Cerebellar cortex (tissue), 1 donor: ENCODE measurements around the gene ACTR3C.
A peak's percentile ranks its signal among the peaks of the same experiment; 100 is the strongest.

ENCODE experiments used
- DNase-seq: peaks from one replicate; pipeline ENCODE4 v3.0.0-alpha.2; 2015; ENCODE audit warnings: low spot score

The ACTR3C gene

GRCh38 chr7:150358988-150359621 is 35.8 kb upstream of the ACTR3C start:
- no peak for DNase-seq

- no peak for DNase-seq
Measured at GRCh38 chr7:150358433-150358832, 35.1 kb upstream of the ACTR3C start.

- peak; percentile 67 for DNase-seq
Measured at GRCh38 chr7:150357771-150358427, 34.6 kb upstream of the ACTR3C start.

DNA sequence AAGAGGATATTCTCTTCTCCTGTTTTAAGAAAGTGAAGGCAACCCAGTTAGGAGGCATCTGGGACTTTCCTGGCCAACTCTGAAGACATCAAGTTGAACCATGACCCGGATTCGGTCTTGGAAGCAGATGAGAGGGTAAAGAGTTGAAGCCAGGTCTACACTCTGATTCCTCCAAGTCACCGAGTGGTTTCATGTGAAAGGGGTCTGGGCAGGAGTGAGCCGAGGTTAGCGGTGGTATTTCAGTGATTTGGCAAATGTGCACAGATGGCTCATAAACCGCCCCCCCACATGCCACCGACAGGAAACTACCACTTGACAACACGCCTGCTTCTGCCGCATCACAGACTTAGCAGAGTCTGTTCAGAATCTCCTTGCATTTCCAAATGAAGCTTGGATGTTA is 33.9 kb upstream of the ACTR3C start:
- DNase-seq, result peak; percentile 66

- DNase-seq, result peak; percentile 61
Measured at GRCh38 chr7:150356265-150356897, 33.0 kb upstream of the ACTR3C start.

DNA sequence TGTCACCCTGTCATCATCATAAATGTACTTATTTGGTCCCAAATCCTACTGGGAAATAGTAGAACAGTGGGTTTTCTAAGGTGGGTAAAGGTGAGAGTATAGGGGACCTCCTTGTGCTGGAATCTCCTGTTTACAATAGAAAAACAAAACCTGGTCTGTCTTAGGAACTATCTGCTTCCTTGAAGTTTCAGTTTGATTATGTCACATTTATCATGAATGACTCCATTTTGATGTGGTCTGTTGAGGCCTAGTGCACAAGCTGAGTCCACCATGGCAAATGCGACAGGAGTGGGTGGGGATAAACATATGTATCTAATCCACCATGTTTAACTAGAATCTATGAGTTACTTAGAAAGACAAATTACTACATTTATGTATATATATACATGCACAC is 32.3 kb upstream of the ACTR3C start:
- DNase-seq, result no peak

DNA sequence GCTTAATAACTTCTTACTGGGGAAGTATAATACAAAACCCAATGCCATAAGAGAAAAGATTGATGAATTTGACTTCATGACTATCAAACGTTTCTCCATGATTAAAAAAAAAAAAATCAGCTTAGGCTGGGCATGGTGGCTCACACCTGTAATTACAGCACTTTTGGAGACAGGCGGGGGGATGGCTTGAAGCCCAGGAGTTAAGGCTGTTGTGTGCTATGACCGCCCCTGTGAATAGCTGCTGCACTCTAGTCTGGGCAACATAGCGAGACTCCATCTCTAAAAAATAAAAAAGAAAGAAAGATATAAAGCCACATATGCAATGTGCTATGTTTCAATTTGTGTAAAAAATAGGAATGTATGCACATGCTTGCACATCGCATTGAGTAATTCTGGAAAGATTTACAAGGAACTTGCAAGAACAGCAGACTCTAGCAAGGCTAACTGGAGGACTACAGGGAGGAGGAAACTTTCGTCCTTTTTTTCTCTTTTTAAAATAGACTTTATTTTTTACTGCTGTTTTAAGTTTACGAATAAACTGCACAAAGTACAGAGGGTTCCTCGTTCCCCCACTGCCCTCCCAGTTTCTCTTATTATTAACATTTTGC is 28.3 kb upstream of the ACTR3C start:
- DNase-seq, result no peak

DNA sequence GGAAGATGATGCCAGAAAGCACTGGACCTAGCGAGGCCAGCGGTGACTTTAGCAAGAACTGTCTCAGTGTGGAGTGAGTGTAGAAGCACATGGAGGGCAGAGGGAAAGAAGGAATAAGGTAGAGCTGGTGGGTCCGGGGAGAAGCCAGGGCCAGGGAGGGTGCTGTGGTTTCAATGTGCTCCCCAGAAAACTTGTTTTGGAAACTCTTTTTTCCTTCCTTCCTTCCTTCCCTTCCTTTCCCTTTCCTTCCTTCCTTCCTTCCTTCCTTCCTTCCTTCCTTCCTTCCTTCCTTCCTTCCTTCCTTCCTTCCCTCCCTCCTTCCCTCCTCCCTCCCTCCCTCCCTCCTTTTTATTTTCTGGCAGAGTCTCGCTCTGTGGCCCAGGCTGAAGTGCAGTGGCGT is 23.6 kb upstream of the ACTR3C start:
- DNase-seq, result no peak

- no peak for DNase-seq
Measured at GRCh38 chr7:150345012-150345411, 21.7 kb upstream of the ACTR3C start.

- DNase-seq, result no peak
Measured at GRCh38 chr7:150344299-150344698, 21.0 kb upstream of the ACTR3C start.

DNA sequence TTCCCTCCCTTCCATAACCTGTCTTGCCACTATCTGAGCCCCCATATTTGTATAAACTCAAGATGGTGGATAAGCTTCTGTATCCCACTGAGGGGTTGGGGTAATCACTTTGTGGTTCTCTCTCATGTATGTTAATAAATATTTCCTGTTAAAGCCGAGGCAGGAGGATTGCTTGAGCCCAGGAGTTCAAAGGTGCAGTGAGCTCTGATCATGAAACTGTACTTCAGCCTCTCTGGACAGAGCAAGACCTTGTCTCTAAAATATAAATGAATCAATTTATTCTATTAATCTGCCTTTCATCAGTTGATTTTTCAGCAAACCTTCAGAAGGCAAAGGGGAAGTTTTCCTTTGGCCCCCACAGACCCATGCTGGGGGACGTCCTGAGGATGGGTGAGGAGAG is 19.9 kb upstream of the ACTR3C start:
- DNase-seq, result no peak

DNA sequence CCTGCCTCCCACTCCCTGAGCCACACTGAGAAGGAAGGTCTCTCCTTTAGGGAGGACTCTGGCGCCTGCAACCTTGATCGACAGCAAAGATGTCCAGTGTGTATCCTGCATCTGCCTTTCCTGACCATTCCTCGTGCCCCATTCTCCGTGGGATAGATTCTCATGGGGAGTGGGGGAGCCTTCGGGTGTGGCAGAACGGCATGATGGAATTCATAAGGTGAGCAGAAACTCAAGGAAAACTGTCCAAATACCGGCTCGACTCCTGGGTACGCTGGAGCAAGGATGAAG is 18.7 kb upstream of the ACTR3C start:
- no peak for DNase-seq

GRCh38 chr7:150341263-150342120 is 18.1 kb upstream of the ACTR3C start, which contains the start of gene RARRES2:
TSS of gene RARRES2 (minus strand) at chr7:150341629. CDS start at chr7:150340609, 1,020 bp downstream.
- no peak for DNase-seq

GRCh38 chr7:150340875-150341262 is 17.5 kb upstream of the ACTR3C start:
- no peak for DNase-seq

DNA sequence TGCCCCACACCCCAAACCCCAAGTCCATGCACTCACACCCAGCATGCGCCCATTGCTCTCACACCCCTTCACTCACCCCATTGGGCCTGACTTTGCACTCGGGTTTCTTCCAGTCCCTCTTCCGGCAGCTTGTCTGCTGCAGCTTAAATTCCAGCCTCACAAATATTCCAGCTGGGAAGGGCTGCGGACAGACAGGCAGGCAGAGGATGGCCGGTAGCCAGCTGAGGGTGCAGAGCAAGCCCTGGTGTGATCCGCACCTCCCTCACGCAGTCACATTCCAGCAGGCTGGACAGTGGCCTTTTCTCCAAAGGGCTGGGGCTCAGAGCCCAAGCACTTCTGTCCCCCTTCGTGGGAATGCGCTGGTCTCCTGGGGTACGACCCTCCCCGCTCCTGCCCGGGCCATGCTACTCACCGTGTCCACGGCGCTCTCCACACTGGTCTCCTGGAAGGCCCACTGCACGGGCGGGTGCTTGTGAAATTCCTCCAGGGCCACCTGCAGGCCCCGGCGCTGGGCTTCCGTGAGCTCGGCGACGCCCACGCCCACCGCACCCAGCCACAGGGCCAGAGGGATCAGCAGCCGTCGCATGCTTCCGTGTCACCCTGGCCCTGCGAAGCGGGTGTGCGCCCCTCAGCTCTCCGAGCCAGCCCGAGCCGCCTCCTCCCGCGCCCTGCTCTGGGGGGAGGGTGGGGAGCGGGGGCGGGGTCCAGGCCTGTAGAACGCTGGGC is 16.8 kb upstream of the ACTR3C start:
- DNase-seq, result no peak

DNA sequence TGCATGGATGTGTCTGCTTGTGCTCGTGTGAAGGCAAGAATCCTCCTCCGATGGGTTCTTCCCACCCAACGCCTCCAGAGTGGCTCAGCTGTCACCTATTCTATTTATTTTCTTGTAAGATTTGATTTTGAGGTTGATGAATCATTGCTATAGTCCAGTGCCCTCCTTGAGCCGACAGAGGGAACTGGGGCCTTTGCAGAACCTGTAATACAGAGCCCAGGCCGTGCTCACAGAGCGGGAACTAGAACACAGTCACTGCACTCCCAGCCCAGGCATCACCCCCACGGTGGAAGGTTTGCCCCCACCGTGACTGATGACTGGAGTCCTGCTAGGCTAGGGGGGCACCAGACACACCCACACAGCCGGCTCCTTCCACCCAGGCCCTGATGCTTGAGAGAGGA is 16.1 kb upstream of the ACTR3C start:
- no peak for DNase-seq

GRCh38 chr7:150338166-150338829 is 15.0 kb upstream of the ACTR3C start:
- DNase-seq, result no peak

- no peak for DNase-seq
Measured at GRCh38 chr7:150337659-150338081, 14.3 kb upstream of the ACTR3C start.

DNA sequence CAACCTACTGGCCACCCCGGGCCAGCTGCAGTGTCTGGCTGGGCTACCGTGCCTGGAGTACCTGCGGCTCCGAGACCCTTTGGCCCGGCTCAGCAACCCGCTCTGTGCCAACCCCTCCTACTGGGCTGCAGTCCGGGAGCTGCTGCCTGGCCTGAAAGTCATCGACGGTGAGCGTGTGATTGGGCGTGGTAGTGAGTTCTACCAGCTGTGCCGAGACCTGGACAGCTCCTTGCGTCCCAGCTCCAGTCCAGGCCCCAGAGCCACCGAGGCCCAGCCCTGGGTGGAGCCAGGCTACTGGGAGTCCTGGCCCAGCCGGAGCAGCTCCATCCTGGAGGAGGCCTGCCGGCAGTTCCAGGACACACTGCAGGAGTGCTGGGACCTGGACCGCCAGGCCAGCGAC is 13.8 kb upstream of the ACTR3C start:
- no peak for DNase-seq

DNA sequence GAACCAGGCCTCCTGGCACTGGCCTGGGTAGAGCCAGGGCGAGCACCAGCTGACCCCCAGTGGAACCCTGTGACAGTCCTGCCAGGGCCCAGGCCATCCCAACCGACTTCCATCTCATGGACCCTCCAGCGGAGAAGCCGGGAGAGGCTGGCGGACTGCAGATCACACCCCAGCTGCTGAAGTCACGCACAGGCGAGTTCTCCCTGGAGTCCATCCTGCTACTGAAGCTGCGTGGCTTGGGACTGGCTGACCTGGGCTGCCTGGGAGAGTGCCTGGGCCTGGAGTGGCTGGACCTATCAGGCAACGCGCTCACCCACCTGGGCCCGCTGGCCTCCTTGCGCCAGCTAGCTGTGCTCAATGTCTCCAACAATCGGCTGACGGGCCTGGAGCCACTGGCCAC is 13.4 kb upstream of the ACTR3C start:
- no peak for DNase-seq

DNA sequence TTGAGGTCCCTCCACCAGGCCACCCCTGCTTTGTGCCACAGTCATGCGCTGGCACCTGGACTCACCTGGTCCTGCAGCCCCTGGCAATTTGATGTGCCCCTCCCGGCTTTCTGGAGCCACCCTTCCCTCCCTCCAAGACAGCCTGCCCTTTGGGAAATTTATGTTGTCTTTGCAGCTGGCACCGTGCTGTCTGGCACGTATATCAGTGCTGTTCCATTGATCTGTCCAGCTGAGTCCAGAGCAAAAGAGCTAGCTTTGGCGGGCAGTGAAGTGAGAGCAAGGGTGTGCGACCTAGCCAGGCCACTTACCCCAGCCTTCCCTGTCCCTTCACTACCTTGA is 12.4 kb upstream of the ACTR3C start:
- DNase-seq, result no peak
